MM.1S (cell line): Measurements from ENCODE around the gene MAST3.

Experiments used
- CTCF ChIP-seq: fragments of 300-600 bp; sonication (generic); IDR thresholded peaks from 2 replicates; pipeline ENCODE4 v1.5.1; 2016; ENCODE audit warnings: antibody characterized with exemption, low read length, mixed read lengths
- EZH2 ChIP-seq: fragments of 300-600 bp; sonication (generic); optimal IDR thresholded peaks from 2 replicates; pipeline ENCODE3; 2017; ENCODE audit warnings: low read depth, mild to moderate bottlenecking, antibody characterized with exemption, low read length, mixed read lengths
- EZH2phosphoT487 ChIP-seq: fragments of 300-600 bp; sonication (generic); IDR thresholded peaks from 2 replicates; pipeline ENCODE4 v1.6.1; 2018; ENCODE audit warnings: antibody characterized with exemption, low read length

DNA sequence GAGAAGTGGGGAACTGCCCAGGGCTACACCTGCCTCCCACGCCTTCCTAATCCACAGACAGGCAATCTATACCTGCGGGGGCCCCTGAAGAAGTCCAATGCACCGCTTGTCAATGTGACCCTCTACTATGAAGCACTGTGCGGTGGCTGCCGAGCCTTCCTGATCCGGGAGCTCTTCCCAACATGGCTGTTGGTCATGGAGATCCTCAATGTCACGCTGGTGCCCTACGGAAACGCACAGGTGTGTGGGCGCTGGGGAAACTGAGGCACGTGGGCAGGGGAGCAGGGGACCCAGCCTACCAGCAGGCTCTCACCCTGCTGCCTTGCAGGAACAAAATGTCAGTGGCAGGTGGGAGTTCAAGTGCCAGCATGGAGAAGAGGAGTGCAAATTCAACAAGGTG is 77.4 kb downstream of the MAST3 start:
- TF ChIP-seq CTCF = no peak
- TF ChIP-seq EZH2phosphoT487 = no peak
- no peak for TF ChIP-seq EZH2
